ENCODE data around the gene METAP2. TPM values are rescaled to one million over a fixed set of nuclear protein-coding genes. Genes with fewer than 3 reads are reported as not detected.
"Not testable (repeated sequence)": the region's sequence is repeated elsewhere in the genome, so short reads cannot be mapped to it uniquely, and the experiment has no call there.

The METAP2 gene
- total RNA-seq, 1 donor from 2014 or later = 62.2 TPM

DNA sequence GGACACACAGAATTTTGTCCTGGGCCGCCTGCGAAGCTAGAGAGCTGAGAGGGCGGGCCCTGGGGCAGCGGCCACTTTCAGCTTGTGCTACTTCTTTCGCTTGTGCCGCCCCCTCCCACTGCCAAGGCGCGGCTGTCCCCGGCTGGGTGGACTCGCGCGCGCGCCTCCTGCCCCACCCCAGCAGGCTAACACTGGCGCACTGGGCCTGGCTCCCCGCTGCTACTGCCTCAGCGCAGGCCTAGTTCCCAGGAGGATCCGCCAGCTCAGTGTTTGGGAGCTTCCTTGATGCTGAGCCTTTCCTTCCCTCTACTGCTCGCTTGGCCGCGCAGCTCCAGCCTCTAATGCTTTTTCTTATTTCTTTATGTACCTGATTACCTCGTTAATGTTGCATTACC lies 27.4 kb upstream of the METAP2 start:
- Histone ChIP-seq H3K27me3 (ENCODE audit: control insufficient read depth, insufficient read depth, low read length) (no peaks in the 10 kb centered on the region), H3K4me3 (ENCODE audit: low read depth, low read length) (peak overlapping the region; percentile 4), H3K36me3 (ENCODE audit: control insufficient read depth, insufficient read depth, low read length) (no peaks in the 10 kb centered on the region)
- DNase-seq (ENCODE audit: low read depth) = no peak
- TF ChIP-seq, protein P1, sequence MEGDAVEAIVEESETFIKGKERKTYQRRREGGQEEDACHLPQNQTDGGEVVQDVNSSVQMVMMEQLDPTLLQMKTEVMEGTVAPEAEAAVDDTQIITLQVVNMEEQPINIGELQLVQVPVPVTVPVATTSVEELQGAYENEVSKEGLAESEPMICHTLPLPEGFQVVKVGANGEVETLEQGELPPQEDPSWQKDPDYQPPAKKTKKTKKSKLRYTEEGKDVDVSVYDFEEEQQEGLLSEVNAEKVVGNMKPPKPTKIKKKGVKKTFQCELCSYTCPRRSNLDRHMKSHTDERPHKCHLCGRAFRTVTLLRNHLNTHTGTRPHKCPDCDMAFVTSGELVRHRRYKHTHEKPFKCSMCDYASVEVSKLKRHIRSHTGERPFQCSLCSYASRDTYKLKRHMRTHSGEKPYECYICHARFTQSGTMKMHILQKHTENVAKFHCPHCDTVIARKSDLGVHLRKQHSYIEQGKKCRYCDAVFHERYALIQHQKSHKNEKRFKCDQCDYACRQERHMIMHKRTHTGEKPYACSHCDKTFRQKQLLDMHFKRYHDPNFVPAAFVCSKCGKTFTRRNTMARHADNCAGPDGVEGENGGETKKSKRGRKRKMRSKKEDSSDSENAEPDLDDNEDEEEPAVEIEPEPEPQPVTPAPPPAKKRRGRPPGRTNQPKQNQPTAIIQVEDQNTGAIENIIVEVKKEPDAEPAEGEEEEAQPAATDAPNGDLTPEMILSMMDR (IDR thresholded peaks at IDR 0.05; ENCODE audit: insufficient read depth, low read length, poor library complexity, severe bottlenecking) = no peak

DNA sequence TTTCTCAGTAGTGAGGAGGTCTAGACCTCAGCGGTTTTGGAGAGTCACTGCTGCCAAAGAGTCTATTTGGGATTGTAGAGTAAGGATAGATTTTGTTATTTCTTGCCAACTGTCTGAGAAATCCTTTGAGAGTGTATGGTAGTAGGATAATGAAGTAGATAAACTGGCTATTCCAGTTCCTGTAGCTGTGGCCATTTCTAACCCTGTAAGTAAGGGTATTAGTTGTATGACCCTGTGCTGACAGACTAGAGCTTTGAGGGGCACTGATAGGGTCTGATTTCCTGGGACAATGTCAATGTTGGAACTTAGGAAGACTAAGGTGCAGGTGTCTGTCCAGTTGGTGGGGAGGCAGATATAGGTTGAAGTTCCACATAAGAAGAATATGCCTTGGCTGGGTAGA lies 24.3 kb upstream of the METAP2 start:
- not testable (repeated sequence) for H3K36me3 ChIP-seq (ENCODE audit: control insufficient read depth, insufficient read depth, low read length); H3K4me3 ChIP-seq (ENCODE audit: low read depth, low read length); DNase-seq (ENCODE audit: low read depth); H3K27me3 ChIP-seq (ENCODE audit: control insufficient read depth, insufficient read depth, low read length)

DNA sequence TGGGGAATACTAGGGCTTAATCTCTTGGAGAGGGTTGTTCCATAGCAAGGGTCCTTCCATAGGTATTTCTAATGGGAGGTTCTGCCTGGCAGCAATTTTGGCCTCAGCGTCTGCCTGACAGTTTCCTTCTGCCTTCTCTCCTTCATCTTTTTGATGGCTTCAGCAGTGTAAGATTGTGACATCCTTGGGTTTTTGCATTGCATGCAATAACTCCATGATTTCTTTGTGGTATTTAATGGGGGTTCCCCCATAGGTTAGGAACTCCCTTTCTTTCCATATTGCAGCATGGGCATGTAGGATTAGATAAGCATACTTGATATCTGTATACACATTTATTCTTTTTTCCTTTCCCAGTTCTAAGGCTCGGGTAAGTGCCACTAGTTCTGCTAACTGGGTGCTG lies 21.5 kb upstream of the METAP2 start:
- H3K36me3 ChIP-seq (ENCODE audit: control insufficient read depth, insufficient read depth, low read length); DNase-seq (ENCODE audit: low read depth); H3K27me3 ChIP-seq (ENCODE audit: control insufficient read depth, insufficient read depth, low read length); H3K4me3 ChIP-seq (ENCODE audit: low read depth, low read length): not testable (repeated sequence)

DNA sequence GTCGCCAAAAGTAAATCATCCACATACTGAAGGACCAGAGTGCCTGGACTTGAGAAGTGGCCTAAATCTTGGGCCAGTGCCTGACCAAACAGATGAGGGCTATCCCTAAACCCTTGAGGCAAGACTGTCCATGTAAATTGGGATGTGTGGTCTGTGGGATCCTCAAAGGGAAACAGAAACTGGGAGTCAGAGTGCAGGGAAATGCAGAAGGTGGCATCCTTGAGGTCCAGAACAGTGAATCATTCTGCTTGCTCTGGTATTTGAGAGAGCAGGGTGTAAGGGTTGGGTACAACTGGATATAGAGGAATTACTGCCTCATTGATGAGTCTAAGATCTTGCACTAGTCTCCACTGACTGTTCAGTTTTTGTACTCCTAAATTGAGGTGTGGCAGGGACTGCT lies 20.1 kb upstream of the METAP2 start:
- not testable (repeated sequence) for DNase-seq (ENCODE audit: low read depth); H3K4me3 ChIP-seq (ENCODE audit: low read depth, low read length); H3K36me3 ChIP-seq (ENCODE audit: control insufficient read depth, insufficient read depth, low read length); H3K27me3 ChIP-seq (ENCODE audit: control insufficient read depth, insufficient read depth, low read length)

DNA sequence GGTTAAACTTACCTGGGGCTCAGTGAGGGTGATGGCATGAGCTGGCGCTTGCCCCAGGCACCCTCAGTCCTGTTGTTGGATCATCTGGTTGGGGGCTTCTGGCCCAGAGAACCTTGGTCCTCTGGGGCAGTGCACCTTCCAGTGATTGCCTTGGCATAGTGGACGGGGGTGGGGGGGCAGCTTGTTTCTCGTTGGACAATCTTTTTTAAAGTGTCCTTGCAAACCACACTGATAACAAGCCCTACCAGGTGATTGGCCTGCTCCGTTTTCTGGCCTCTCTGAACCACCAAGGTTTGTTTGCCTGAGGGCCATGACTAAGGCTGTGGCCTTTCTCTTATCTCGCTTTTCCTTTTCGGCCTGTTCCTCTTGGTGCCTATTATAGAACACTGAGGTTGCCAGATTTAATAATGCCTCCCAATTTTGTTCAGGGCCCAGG lies 19.2 kb upstream of the METAP2 start:
- H3K4me3 ChIP-seq (ENCODE audit: low read depth, low read length); DNase-seq (ENCODE audit: low read depth); H3K36me3 ChIP-seq (ENCODE audit: control insufficient read depth, insufficient read depth, low read length): not testable (repeated sequence)

DNA sequence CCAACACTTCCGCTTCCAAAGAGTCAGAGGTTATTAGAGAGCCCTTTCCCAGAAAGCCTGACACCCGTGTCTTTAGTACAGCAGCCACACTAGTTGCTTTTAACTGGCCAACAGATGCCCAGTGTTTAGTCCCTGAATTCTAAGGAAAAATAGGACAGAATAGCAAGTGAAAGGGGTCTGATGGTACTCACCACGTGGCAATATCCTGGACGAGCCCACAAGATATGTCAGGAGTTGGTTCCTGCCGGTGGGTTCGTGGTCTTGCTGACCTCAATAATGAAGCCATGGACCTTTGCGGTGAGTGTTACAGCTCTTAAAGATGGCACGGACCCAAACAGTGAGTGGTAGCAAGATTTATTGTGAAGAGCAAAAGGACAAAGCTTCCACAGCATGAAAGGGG lies 16.3 kb upstream of the METAP2 start:
- not testable (repeated sequence) for H3K4me3 ChIP-seq (ENCODE audit: low read depth, low read length); H3K27me3 ChIP-seq (ENCODE audit: control insufficient read depth, insufficient read depth, low read length); DNase-seq (ENCODE audit: low read depth); H3K36me3 ChIP-seq (ENCODE audit: control insufficient read depth, insufficient read depth, low read length)

More for the DNA sequence above, 19.2 kb upstream of the METAP2 start:
- H3K27me3 ChIP-seq (ENCODE audit: control insufficient read depth, insufficient read depth, low read length) = not testable (repeated sequence)

DNA sequence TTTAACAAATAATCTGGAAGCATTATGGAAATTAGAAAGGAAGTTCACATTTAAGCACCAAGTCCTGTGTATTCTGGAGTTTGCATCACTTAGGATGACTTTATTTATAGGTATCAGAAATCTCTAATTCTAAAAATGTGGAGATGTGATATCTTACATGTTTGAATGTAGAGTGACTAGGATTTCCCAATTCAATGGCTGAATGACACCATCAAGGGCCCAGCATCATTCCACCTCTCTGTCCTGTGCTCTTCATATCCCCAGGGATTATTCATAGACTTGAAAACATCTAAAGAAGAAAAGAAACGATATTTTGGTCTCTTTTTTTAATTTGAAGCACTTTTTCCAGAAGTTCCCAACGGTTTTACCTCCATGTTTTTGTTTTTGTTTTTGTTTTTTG lies 15.2 kb upstream of the METAP2 start:
- Histone ChIP-seq H3K27me3 (ENCODE audit: control insufficient read depth, insufficient read depth, low read length) (no peaks in the 10 kb centered on the region), H3K4me3 (ENCODE audit: low read depth, low read length) (no peak overlapping the region), H3K36me3 (ENCODE audit: control insufficient read depth, insufficient read depth, low read length) (no peaks in the 10 kb centered on the region)
- TF ChIP-seq, protein P1 (IDR thresholded peaks at IDR 0.05; ENCODE audit: insufficient read depth, low read length, poor library complexity, severe bottlenecking) = no peak
- no peak for DNase-seq (ENCODE audit: low read depth)

DNA sequence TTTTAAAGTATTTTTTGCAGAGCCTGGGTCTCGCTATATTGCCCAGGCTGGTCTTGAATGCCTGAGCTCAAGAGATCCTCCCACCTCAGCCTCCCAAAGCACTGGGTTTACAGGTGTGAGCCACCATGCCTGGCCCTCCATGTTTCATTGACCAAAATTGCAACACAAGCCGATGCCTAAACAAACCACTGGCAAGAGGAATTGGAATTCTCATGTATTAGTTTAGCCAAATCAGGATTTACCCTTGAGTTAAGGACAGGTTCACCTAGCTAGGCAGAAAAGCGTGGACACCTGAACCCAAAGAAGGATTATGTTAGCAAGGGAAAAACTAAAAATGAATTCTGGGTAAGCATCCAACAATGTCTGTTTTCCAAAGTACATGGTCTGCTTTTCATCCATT lies 14.6 kb upstream of the METAP2 start:
- Histone ChIP-seq H3K36me3 (ENCODE audit: control insufficient read depth, insufficient read depth, low read length) (no peaks in the 10 kb centered on the region), H3K4me3 (ENCODE audit: low read depth, low read length) (no peak overlapping the region), H3K27me3 (ENCODE audit: control insufficient read depth, insufficient read depth, low read length) (no peaks in the 10 kb centered on the region)
- TF ChIP-seq, protein P1 (IDR thresholded peaks at IDR 0.05; ENCODE audit: insufficient read depth, low read length, poor library complexity, severe bottlenecking) = no peak
- no peak for DNase-seq (ENCODE audit: low read depth)

DNA sequence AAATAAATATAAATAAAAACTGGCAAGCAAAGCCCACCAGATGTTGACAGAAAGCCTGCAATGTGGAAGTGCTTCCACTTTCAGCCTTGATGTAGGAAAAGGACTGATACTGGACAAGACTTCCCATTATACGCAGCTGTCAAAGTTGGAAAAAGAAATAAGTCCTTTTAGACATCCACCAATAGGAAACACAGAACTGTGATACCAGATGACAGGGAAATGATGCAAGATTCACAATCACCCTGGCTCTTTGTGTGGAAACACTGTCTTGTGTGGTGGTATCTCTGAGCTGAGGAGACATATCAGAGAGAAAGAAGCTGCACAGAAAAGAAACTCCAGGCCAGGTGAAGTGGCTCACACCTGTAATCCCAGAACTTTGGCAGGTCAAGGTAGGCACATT lies 13.8 kb upstream of the METAP2 start:
- TF ChIP-seq, protein P1 (IDR thresholded peaks at IDR 0.05; ENCODE audit: insufficient read depth, low read length, poor library complexity, severe bottlenecking) = no peak
- no peaks in the 10 kb centered on the region for H3K27me3 ChIP-seq (ENCODE audit: control insufficient read depth, insufficient read depth, low read length)
- H3K4me3 ChIP-seq (ENCODE audit: low read depth, low read length) = no peak overlapping the region
- no peak for DNase-seq (ENCODE audit: low read depth)
- no peaks in the 10 kb centered on the region for H3K36me3 ChIP-seq (ENCODE audit: control insufficient read depth, insufficient read depth, low read length)
